Stomach (tissue), 9 donors: ENCODE results near the gene PLIN5. TPM values are rescaled to one million over a fixed set of nuclear protein-coding genes. Genes with fewer than 3 reads are reported as not detected.

Source experiments
- DNase-seq, 2 donors: peaks; one replicate each; pipeline versions ENCODE4 v3.0.0 to v3.0.0-alpha.2; 2013 to 2019
- H3K27ac ChIP-seq, 5 donors: fragments of 200-600 bp in 4 of 5; sonication (generic) in 4 of 5; one replicate each; pipeline ENCODE4 v1.5.1; 2013 to 2019; ENCODE audit warnings: mild to moderate bottlenecking in 1 of 5, moderate library complexity in 1 of 5
- H3K27me3 ChIP-seq, 3 donors: fragments of 200-600 bp; sonication (generic); one replicate each; pipeline ENCODE4 v1.5.1; 2017 to 2019; ENCODE audit warnings: mixed run types in 1 of 3
- H3K36me3 ChIP-seq, 4 donors: fragments of 200-600 bp; sonication (generic); 1 replicate in 3 of 4; 2 replicates in 1 of 4; pipeline ENCODE4 v1.5.1; 2016 to 2019
- H3K4me1 ChIP-seq, 4 donors: fragments of 200-600 bp; sonication (generic); one replicate each; pipeline ENCODE4 v1.5.1; 2016 to 2019
- H3K4me3 ChIP-seq, 4 donors: fragments of 200-600 bp; sonication (generic) in 3 of 4; one replicate each; pipeline ENCODE4 v1.5.1; 2016 to 2019; ENCODE audit warnings: mild to moderate bottlenecking in 1 of 4
- H3K9me3 ChIP-seq, 4 donors: fragments of 200-600 bp; sonication (generic); one replicate each; pipeline ENCODE4 v1.5.1; 2016 to 2019
- CTCF ChIP-seq, 7 experiments: fragments of 450-650 bp in 4 of 7; fragments of 200-600 bp in 3 of 7; sonication (generic) in 3 of 7; IDR thresholded peaks; one replicate each; pipeline ENCODE4 v1.5.1; 2016 to 2019; ENCODE audit warnings: antibody characterized with exemption in 7 of 7, control low read depth in 2 of 7, mild to moderate bottlenecking in 1 of 7
- EP300 ChIP-seq: sonication (generic); formaldehyde crosslinking; IDR thresholded peaks from one replicate; pipeline ENCODE4 v1.6.1; 2017; ENCODE audit warnings: antibody characterized with exemption
- POLR2A ChIP-seq, 4 donors: fragments of 450-650 bp; IDR thresholded peaks; one replicate each; pipeline ENCODE4 v1.6.1; 2016; ENCODE audit warnings: antibody characterized with exemption in 4 of 4, control low read depth in 2 of 4, mild to moderate bottlenecking in 1 of 4, moderate library complexity in 1 of 4
- POLR2AphosphoS5 ChIP-seq, 3 donors: sonication (generic); formaldehyde crosslinking; IDR thresholded peaks; one replicate each; pipeline ENCODE4 v1.6.1; 2016; ENCODE audit warnings: antibody characterized with exemption in 3 of 3
- WGBS, 5 donors: extraction: QIAGEN DNeasy Blood & Tissue Kit in 3 of 5; methylation state at CpG; one replicate each; pipeline versions ENCODE4 v1.1.5 to v1.1.7; 2013 to 2018; 5-methylcytosine and 5-hydroxymethylcytosine counted together
- intact Hi-C: fragments of 100-400 bp; cut with DNase I; formaldehyde crosslinking; loops from one replicate; pipeline ENCODE4 v1.15.1; 2023; ENCODE audit warnings: low total_unique reads
- polyA plus RNA-seq, 3 donors: library from polyadenylated mRNA; stranded (reverse); fragments of 200-250 nt; gene quantifications; one replicate each; pipeline ENCODE4 v1.2.3, GENCODE V29; 2013
- total RNA-seq, 5 donors: library from RNA; depleted of rRNA; stranded (reverse); fragments of >200 nt; gene quantifications; one replicate each; pipeline versions ENCODE4 v1.1.0 to v1.2.3, GENCODE V29; 2014 to 2016
- donor health status: healthy with polysubstance abuse.
- donor health status: Bipolar disorder and iron deficiency.
- donor health status: healthy.

Gene PLIN5
- total and polyA plus RNA-seq, 8 donors, result 1.4 to 114 (median 31.6) TPM

- TF ChIP-seq POLR2AphosphoS5 (IDR thresholded peaks at IDR 0.05) (no peak), EP300 (no peak), CTCF (IDR thresholded peaks at IDR 0.05) (no peak), POLR2A (IDR thresholded peaks at IDR 0.05) (no peak)
- Histone ChIP-seq H3K9me3 (no peaks in the 10 kb centered on the region), H3K36me3 (peaks cover 0 to 28% (median 9%) of the 10 kb centered on the region in 4 donors), H3K27me3 (peaks cover 0 to 8% (median 0%) of the 10 kb centered on the region in 3 donors), H3K4me3 (peak overlapping the region in 3 of 4 donors; percentile 33 to 45 (median 41)), H3K27ac (peak overlapping the region in 3 of 5 donors; percentile 77 to 89 (median 82)), H3K4me1 (peaks cover 17 to 37% (median 24%) of the 10 kb centered on the region in 4 donors)
- 43 to 60% (median 54%) methylated on average over 1 to 8 of the region's 8 CpGs for WGBS, 5 donors
- no peak for DNase-seq
- intact Hi-C loops, result no loop called here
Measured at GRCh38 chr19:4516939-4517300, 18.1 kb downstream of the PLIN5 start.

- no peak for TF ChIP-seq POLR2A (IDR thresholded peaks at IDR 0.05)
- TF ChIP-seq EP300, result no peak
- no peak for TF ChIP-seq CTCF (IDR thresholded peaks at IDR 0.05)
- no peak for TF ChIP-seq POLR2AphosphoS5 (IDR thresholded peaks at IDR 0.05)
- peak overlapping the region in 3 of 4 donors; percentile 33 to 45 (median 41) for H3K4me3 ChIP-seq
- H3K9me3 ChIP-seq, result no peaks in the 10 kb centered on the region
- WGBS, 5 donors, result 63 to 80% (median 77%) methylated on average over 12 to 14 of the region's 14 CpGs
- DNase-seq, result no peak
- peaks cover 0 to 8% (median 0%) of the 10 kb centered on the region in 3 donors for H3K27me3 ChIP-seq
- H3K27ac ChIP-seq, result peak overlapping the region in 2 of 5 donors; percentile 82 to 89
- peaks cover 0 to 28% (median 9%) of the 10 kb centered on the region in 4 donors for H3K36me3 ChIP-seq
- intact Hi-C loops, result no loop called here
- H3K4me1 ChIP-seq, result peaks cover 17 to 37% (median 24%) of the 10 kb centered on the region in 4 donors
Measured at GRCh38 chr19:4516199-4516938, 18.7 kb downstream of the PLIN5 start.

DNA sequence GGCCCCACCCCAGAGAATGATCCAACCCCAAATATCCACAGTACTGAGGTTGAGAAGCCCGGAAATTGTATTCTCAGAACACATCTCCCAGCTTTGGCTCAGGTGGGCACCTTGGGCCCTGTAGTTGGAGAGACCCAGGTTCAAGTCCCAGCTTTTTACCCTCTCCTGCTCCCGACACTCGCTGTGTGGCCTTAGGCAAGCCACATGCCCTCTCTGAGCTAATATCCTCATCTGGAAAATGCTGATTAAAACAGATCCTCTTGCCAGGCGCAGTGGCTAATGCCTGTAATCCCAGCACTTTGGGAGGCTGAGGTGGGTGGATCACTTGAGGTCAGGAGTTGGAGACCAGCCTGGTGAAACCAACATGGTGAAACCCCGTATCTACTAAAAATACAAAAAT is 19.3 kb downstream of the PLIN5 start:
- intact Hi-C loops, result no loop called here
- no peak for TF ChIP-seq POLR2AphosphoS5 (IDR thresholded peaks at IDR 0.05)
- TF ChIP-seq CTCF (IDR thresholded peaks at IDR 0.05), result no peak
- no peak for TF ChIP-seq POLR2A (IDR thresholded peaks at IDR 0.05)
- TF ChIP-seq EP300, result no peak
- H3K36me3 ChIP-seq, result peaks cover 0 to 28% (median 9%) of the 10 kb centered on the region in 4 donors
- no peaks in the 10 kb centered on the region for H3K9me3 ChIP-seq
- 88 to 91% (median 90%) methylated on average over 5 of the region's 5 CpGs for WGBS, 5 donors
- no peak overlapping the region for H3K4me3 ChIP-seq
- DNase-seq, result no peak
- peaks cover 0 to 8% (median 0%) of the 10 kb centered on the region in 3 donors for H3K27me3 ChIP-seq
- H3K27ac ChIP-seq, result peak overlapping the region in 1 of 5 donors; percentile 89
- peaks cover 17 to 34% (median 24%) of the 10 kb centered on the region in 4 donors for H3K4me1 ChIP-seq

- Histone ChIP-seq H3K4me3 (no peak overlapping the region), H3K36me3 (peaks cover 0 to 34% (median 11%) of the 10 kb centered on the region in 4 donors), H3K9me3 (no peaks in the 10 kb centered on the region), H3K27ac (no peak overlapping the region), H3K4me1 (peaks cover 6 to 15% (median 10%) of the 10 kb centered on the region in 4 donors), H3K27me3 (peaks cover 0 to 8% (median 0%) of the 10 kb centered on the region in 3 donors)
- intact Hi-C loops, result no loop called here
- WGBS, 5 donors, result 86 to 95% (median 90%) methylated on average over 11 to 17 of the region's 17 CpGs
- DNase-seq, result no peak
- no peak for TF ChIP-seq POLR2A (IDR thresholded peaks at IDR 0.05)
- no peak for TF ChIP-seq CTCF (IDR thresholded peaks at IDR 0.05)
- no peak for TF ChIP-seq POLR2AphosphoS5 (IDR thresholded peaks at IDR 0.05)
- TF ChIP-seq EP300, result no peak
Measured at GRCh38 chr19:4513248-4513647, 21.8 kb downstream of the PLIN5 start.
